Smooth muscle cell (in vitro differentiated cells): ENCODE data around the gene DLK2. TPM values are rescaled to one million over a fixed set of nuclear protein-coding genes. Genes with fewer than 3 reads are reported as not detected.

Experiments
- DNase-seq: peaks from one replicate; lab custom pipeline; 2025; ENCODE audit not compliant: unreplicated experiment; lab: John Stamatoyannopoulos, UW
- H2AFZ ChIP-seq: fragments of 200-600 bp; sonication (generic); 2 replicates; pipeline ENCODE4 v1.6.0; 2016; ENCODE audit warnings: antibody characterized with exemption, low read depth, mild to moderate bottlenecking
- H3F3A ChIP-seq: fragments of 200-600 bp; sonication (generic); 2 replicates; pipeline ENCODE4 v1.6.0; 2017; ENCODE audit warnings: antibody characterized with exemption, low read depth
- H3K27ac ChIP-seq: fragments of 200-600 bp; sonication (generic); 2 replicates; pipeline ENCODE4 v1.5.1; 2016; ENCODE audit warnings: low read depth, mild to moderate bottlenecking
- H3K27me3 ChIP-seq: fragments of 200-600 bp; sonication (generic); 2 replicates; pipeline ENCODE4 v1.6.1; 2016; ENCODE audit warnings: low read depth, mild to moderate bottlenecking
- H3K36me3 ChIP-seq: fragments of 200-600 bp; sonication (generic); 2 replicates; pipeline ENCODE4 v1.5.1; 2016; ENCODE audit warnings: low read depth
- H3K4me1 ChIP-seq: fragments of 200-600 bp; sonication (generic); 2 replicates; pipeline ENCODE4 v1.5.1; 2016; ENCODE audit warnings: low read depth
- H3K4me2 ChIP-seq: fragments of 200-600 bp; sonication (generic); 2 replicates; pipeline ENCODE4 v1.6.0; 2016; ENCODE audit warnings: mild to moderate bottlenecking
- H3K4me3 ChIP-seq: fragments of 200-600 bp; sonication (generic); 2 replicates; pipeline ENCODE4 v1.5.1; 2016; ENCODE audit warnings: mild to moderate bottlenecking
- H3K79me2 ChIP-seq: fragments of 200-600 bp; sonication (generic); 2 replicates; pipeline ENCODE4 v1.6.0; 2016; ENCODE audit warnings: low read depth, mild to moderate bottlenecking
- H3K9ac ChIP-seq: fragments of 200-600 bp; sonication (generic); 2 replicates; pipeline ENCODE4 v1.6.0; 2016; ENCODE audit warnings: low read depth
- H3K9me3 ChIP-seq: fragments of 200-600 bp; sonication (generic); replicated peaks from 2 replicates; pipeline ENCODE4 v1.5.1; 2016; ENCODE audit warnings: low read depth
- H4K20me1 ChIP-seq: fragments of 200-600 bp; sonication (generic); 2 replicates; pipeline ENCODE4 v1.6.0; 2016; ENCODE audit warnings: low read depth
- CTCF ChIP-seq: fragments of 200-600 bp; sonication (generic); IDR thresholded peaks from 2 replicates; pipeline ENCODE4 v1.5.1; 2017; ENCODE audit warnings: borderline replicate concordance, mild to moderate bottlenecking, antibody characterized with exemption; ENCODE audit not compliant: insufficient read depth, poor library complexity, severe bottlenecking
- WGBS: methylation state at CpG from one replicate; pipeline ENCODE4 v1.1.7; 2016; ENCODE audit warnings: low lambda C conversion rate; 5-methylcytosine and 5-hydroxymethylcytosine counted together
- polyA plus RNA-seq: library from polyadenylated mRNA; unstranded; fragments of >200 nt; fragmentation: Nextera tagmentation; extraction: Ambion mirVana; gene quantifications from 2 replicates; pipeline ENCODE4 v1.2.1, GENCODE V29; 2016
- total RNA-seq: library from RNA; depleted of rRNA; stranded (reverse); fragments of >200 nt; gene quantifications from 2 replicates; pipeline ENCODE4 v1.2.3, GENCODE V29; 2014

The DLK2 gene
- total RNA-seq = 0.27 and 2.0 TPM in 2 replicates
- 3.7 and 3.8 TPM in 2 replicates for polyA plus RNA-seq

- H3K4me1 ChIP-seq = peaks cover 4% of the 10 kb centered on the region
- DNase-seq = no peak
- H3K4me2 ChIP-seq = peak within 1 kb of the TSS; percentile 96
- H4K20me1 ChIP-seq = no peaks in the 10 kb centered on the region
- H3F3A ChIP-seq = peaks cover 3% of the 10 kb centered on the region
- no peak for TF ChIP-seq CTCF
- H3K9ac ChIP-seq = no peak within 1 kb of the TSS
- H3K27me3 ChIP-seq = peaks cover 4% of the 10 kb centered on the region
- H3K36me3 ChIP-seq = no peaks in the 10 kb centered on the region
- no peaks in the 10 kb centered on the region for H3K9me3 ChIP-seq
- 2% methylated on average over 37 of the region's 55 CpGs for WGBS
- peak within 1 kb of the TSS; percentile 74 for H2AFZ ChIP-seq
- H3K4me3 ChIP-seq = peak within 1 kb of the TSS; percentile 69
- H3K79me2 ChIP-seq = no peaks in the 10 kb centered on the region
- no peak within 1 kb of the TSS for H3K27ac ChIP-seq
These were observed at the start of gene DLK2 for GRCh38 chr6:43455531-43456428. TSS of gene DLK2 (minus strand) at chr6:43455548. CDS start at chr6:43454825, 723 bp downstream.

GRCh38 chr6:43503443-43503842, 48.1 kb upstream of the DLK2 start:
- H3K36me3 ChIP-seq = no peaks in the 10 kb centered on the region

GRCh38 chr6:43502666-43503065, 47.3 kb upstream of the DLK2 start:
- H3K79me2 ChIP-seq = no peaks in the 10 kb centered on the region
- H3K27me3 ChIP-seq = no peaks in the 10 kb centered on the region
- peaks cover 2% of the 10 kb centered on the region for H3K4me1 ChIP-seq
- H4K20me1 ChIP-seq = no peaks in the 10 kb centered on the region
- no peak overlapping the region for H3K4me3 ChIP-seq
- no peak for TF ChIP-seq CTCF
- no peaks in the 10 kb centered on the region for H3K36me3 ChIP-seq
- H3K4me2 ChIP-seq = no peak overlapping the region
- H3K9ac ChIP-seq = no peak overlapping the region
- no peaks in the 10 kb centered on the region for H3K9me3 ChIP-seq
- 96% methylated on average over 4 of the region's 4 CpGs for WGBS
- no peaks in the 10 kb centered on the region for H3F3A ChIP-seq
- H2AFZ ChIP-seq = no peak overlapping the region
- no peak overlapping the region for H3K27ac ChIP-seq
- DNase-seq = no peak

More at GRCh38 chr6:43503443-43503842, 48.1 kb upstream of the DLK2 start:
- Histone ChIP-seq H4K20me1 (no peaks in the 10 kb centered on the region), H3K4me2 (no peak overlapping the region), H3K27ac (no peak overlapping the region), H3K9me3 (no peaks in the 10 kb centered on the region), H3K27me3 (no peaks in the 10 kb centered on the region), H2AFZ (no peak overlapping the region), H3K4me3 (no peak overlapping the region), H3K9ac (no peak overlapping the region), H3K4me1 (peaks cover 2% of the 10 kb centered on the region), H3K79me2 (no peaks in the 10 kb centered on the region), H3F3A (no peaks in the 10 kb centered on the region)
- no peak for TF ChIP-seq CTCF
- 97% methylated on average over 8 of the region's 8 CpGs for WGBS
- no peak for DNase-seq
